Endothelial cell of umbilical vein (primary cell): Measurements from ENCODE around the gene LAP3.

Experiments
- CTCF ChIP-seq, 2 donors: IDR thresholded peaks; 1 replicate in 1 of 2; 2 replicates in 1 of 2; pipeline ENCODE4 v1.5.1; 2011; ENCODE audit warnings: low read length in 2 of 2, mild to moderate bottlenecking in 2 of 2, moderate library complexity in 2 of 2, control low read depth in 1 of 2, inconsistent platforms in 1 of 2, low read depth in 1 of 2; ENCODE audit not compliant: insufficient read depth in 1 of 2; ENCODE audit errors: extremely low read depth in 1 of 2
- EZH2 ChIP-seq: IDR thresholded peaks from 2 replicates; pipeline ENCODE4 v1.6.1; 2012; ENCODE audit warnings: borderline replicate concordance, low read depth, mild to moderate bottlenecking, moderate library complexity, low read length, inconsistent platforms; ENCODE audit not compliant: severe bottlenecking
- FOS ChIP-seq: IDR thresholded peaks from 2 replicates; pipeline ENCODE4 v1.6.1; 2011; ENCODE audit warnings: mild to moderate bottlenecking, low read length, moderate library complexity, borderline replicate concordance; ENCODE audit not compliant: insufficient read depth
- POLR2A ChIP-seq: IDR thresholded peaks from 2 replicates; pipeline ENCODE4 v1.6.1; 2012; ENCODE audit warnings: low read depth, mild to moderate bottlenecking, control low read depth, low read length

GRCh38 chr4:17578482-17578891, 1.5 kb downstream of the LAP3 start:
- TF ChIP-seq POLR2A (no peak), EZH2 (no peak), CTCF (IDR thresholded peaks at IDR 0.05; ENCODE audit: extremely low read depth in 1 of 2, insufficient read depth in 1 of 2, low read depth in 1 of 2, low read length in 2 of 2) (no peak), FOS (no peak)
